HG03064 (cell line): Measurements from ENCODE around the gene SPECC1.
"Not testable (repeated sequence)": the region's sequence is repeated elsewhere in the genome, so short reads cannot be mapped to it uniquely, and the experiment has no call there.

Source experiments
- ATAC-seq: cut with Tn5 transposase; IDR thresholded peaks from one replicate; pipeline ENCODE4 v1.9.1; 2021; ENCODE audit warnings: low read depth; ENCODE audit not compliant: unreplicated experiment

The SPECC1 gene

DNA sequence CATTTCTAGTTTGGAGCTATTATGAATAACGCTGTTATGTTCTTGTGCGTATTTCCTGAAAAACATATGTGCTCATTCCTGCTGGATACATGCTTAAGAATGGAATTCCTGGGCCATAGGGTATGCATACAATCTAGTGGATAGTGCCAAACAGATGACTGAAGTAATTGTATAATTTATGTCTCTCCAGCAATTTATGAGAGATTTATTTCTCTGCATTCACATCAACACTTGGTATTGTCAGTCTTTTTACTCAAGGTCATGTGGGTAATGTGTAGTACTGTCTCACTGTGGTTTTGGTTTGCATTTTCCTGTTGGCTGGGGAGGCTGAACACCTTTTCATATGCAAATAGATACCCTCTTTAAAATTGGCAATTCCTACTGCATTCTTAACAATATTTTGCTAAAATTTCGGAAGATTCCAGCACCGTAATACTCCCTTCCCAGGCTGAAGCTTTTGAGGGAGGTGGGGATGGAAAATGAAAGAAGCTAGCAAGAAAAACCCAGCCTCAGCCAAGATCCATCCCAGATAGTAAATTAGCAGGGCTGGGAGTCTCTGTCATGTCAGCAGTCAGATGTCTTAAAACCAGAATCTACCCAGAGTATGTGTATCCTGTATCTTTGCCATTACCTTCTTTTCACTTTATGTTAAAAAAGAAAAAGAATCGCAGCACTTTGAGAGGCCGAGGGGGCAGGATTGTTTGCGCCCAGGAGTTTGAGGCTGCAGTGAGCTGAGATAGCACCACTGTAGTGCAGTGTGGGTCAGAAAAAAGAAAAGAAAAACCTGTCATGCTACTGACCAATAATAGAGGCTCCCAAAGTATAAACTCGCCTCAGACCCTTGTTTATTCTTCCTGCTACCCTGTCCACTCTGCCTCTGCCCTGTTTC is 253.3 kb downstream of the SPECC1 start:
- ATAC-seq, result no peak

DNA sequence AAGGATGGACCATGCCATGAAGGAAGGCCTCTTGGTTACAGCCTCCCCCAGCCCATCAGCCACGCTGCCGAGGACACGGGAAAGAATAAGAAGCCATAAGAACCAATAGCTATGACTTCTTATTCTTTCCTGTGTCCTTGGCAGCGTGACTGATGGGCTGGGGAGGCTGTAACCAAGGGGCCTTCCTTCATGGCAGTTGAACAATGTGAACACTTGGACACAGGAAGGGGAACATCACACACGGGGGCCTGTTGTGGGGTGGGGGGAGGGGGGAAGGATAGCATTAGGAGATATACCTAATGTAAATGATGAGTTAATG is 253.9 kb downstream of the SPECC1 start:
- not testable (repeated sequence) for ATAC-seq

- no peak for ATAC-seq
Measured at GRCh38 chr17:20263595-20263994, 254.4 kb downstream of the SPECC1 start.

DNA sequence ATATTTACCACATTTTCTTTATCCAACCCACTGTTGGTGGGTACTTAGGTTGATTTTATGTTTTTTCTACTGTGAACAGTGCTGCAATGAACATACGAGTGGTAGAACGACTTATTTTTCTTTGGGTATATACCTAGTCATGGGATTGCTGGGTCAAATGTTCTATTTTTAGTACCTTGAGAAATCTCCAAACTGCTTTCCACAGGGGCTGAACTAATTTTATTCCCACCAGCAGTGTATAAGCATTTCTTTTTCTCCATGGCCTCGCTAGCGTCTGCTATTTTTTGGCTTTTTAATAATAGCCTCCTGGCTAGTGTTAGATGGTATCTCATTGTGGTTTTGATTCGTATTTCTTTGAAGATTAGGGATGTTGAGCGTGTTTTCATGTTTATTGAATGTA is 255.8 kb downstream of the SPECC1 start:
- ATAC-seq, result no peak

GRCh38 chr17:20266806-20267458 is 257.8 kb downstream of the SPECC1 start:
- ATAC-seq, result no peak

DNA sequence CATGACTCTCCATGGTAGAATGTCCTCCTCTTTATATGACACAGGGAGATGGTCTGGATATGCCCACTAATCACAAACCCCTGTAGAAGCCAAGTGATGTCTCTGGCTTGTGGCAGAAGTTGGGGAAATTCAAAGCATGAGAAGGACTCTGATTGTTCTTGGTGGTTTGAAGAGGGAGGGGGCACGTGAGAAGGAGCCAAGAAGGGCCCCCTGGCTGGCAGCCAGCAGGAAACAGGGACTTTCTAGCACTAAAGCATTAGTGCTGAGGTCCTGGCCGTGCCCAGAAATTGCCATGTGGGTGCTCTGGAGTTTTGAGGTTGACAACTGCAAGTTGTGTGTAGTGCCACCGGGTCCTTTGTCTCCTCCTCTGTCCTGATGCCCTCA is 258.3 kb downstream of the SPECC1 start:
- ATAC-seq, result no peak

GRCh38 chr17:20270369-20270768 is 261.2 kb downstream of the SPECC1 start:
- no peak for ATAC-seq

DNA sequence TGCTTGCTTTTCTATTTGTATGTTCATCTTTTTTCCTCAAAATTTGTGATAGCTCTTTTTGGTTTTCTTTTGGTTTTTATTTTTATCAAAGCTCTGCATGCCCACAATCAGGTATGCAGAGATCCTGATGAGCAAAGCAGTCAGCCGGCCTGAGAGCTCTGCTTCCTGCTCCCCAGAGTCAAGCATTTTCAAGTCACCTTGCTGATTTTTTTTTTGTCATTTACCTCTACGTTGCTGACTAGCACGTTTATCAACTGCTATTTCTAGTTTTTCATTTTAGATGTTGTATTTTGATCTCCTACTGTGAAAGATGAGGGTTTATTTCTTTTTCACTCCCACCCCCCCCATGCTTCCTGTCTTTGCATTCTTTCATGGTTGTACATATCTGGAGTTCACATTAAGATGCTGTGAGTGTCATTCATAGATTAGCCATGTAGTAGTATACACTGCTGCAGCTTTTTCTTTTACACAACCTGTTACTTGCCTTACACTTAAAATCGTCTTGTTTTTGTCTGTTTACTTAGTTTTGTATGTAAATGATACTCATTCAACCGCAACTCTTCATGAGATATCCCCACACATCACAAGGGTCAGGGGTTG is 262.0 kb downstream of the SPECC1 start:
- no peak for ATAC-seq

DNA sequence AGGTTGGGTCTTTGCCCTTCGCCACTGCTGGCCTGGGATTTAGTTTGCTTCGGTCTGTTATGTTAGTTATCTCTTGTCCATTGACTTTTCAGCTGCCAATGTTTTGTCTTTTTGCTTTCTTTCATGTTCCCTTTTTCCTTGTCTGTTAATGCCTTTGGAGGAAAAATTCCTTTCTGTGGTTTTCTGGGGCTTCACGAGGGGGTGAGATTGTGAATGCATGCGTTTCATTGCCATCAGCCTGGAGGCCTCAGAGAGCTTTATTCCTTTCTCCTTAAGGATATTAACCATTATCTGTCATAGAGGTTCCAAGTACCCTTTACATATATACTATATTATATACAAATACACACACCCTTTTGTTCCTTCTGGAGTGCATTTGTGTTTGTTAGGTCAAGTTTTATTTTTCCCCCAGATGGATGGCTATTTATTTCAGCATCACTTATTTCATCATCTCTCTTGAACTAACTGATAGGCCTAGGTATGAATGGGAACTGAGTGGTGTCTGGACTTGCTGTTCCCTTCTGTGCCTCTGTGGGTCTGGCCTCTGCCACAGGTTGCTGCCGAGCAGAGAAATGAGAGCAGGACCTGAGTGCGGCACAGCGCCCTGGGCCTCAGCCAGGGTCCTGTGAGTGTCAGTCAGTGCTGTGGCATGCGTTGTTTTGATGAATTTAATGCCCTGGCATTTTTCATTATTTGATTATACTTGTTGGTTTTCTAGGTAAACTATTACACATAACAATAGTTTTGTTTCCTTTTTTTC is 264.8 kb downstream of the SPECC1 start:
- ATAC-seq, result no peak

DNA sequence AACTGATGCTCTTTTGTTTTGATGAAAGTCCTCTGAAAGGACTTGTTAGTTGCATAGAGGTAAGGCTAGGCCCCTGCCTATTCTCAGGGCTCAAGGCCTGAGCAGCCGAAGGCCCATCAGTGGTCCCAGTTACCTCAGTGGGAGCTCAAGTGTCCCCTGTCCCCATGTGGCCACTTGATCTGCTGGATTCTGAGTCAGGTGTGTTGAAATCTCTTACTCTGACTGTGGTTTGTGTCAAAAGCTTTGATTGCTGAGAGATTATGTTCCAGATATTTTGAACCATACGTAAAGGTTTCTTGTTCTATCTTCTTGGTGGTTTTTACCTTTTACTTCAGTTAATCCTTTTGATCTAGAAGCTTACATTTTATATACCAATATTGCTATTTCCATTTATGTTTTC is 266.5 kb downstream of the SPECC1 start:
- ATAC-seq, result no peak

- no peak for ATAC-seq
Measured at GRCh38 chr17:20276421-20276820, 267.3 kb downstream of the SPECC1 start.

DNA sequence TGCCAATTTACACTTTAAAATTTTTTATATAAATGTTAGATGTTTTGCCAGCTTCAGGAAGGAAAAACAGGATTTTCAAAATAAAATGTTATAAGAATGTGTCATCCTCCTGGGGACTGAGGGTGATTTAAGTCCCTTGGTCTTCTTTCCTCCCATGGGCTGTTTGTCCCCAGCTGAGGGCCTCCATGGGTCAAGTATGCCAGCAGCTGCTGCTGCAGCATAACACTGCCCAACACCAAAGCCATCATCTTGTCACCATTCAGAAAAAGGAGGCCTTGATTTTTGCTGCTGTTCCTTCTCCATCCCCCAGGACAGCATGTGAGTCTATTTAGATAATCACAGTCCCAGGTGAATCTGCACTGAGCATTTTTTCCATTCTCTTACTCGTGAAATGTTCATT is 269.6 kb downstream of the SPECC1 start:
- ATAC-seq, result no peak

DNA sequence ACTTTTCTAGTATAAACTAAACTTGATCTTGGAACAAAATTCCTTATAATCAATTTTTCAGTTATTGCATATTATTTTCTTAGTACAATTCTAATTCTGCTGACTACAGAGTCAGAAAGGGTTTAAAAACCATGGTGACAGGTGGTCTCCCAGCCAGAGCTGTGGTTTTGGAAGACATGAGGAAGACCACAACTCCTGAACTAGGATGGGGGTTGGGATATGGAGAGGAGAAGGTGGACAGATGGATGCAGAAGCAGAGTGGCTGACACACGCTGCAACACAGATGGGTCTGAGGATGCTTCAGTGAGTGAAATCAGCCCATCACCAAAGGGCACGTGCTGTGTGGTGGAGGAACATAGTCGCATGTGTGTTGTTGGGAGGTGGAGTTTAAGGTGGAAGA is 270.5 kb downstream of the SPECC1 start:
- no peak for ATAC-seq

- no peak for ATAC-seq
Measured at GRCh38 chr17:20280051-20280450, 270.9 kb downstream of the SPECC1 start.

GRCh38 chr17:20280851-20281250 is 271.7 kb downstream of the SPECC1 start:
- ATAC-seq, result no peak

GRCh38 chr17:20281860-20282259 is 272.7 kb downstream of the SPECC1 start:
- ATAC-seq, result no peak

- no peak for ATAC-seq
Measured at GRCh38 chr17:20282526-20283308, 273.6 kb downstream of the SPECC1 start.

- ATAC-seq, result no peak
Measured at GRCh38 chr17:20284022-20284421, 274.9 kb downstream of the SPECC1 start.

GRCh38 chr17:20284570-20285295 is 275.6 kb downstream of the SPECC1 start:
- ATAC-seq, result no peak

GRCh38 chr17:20289984-20290383 is 280.8 kb downstream of the SPECC1 start:
- ATAC-seq, result no peak
